ENCODE results near the gene LTB4R2. TPM values are rescaled to one million over a fixed set of nuclear protein-coding genes. Genes with fewer than 3 reads are reported as not detected.

The LTB4R2 gene
- total RNA-seq, 2 donors from 2014 or later, result 21.5 to 23.4 TPM

GRCh38 chr14:24281636-24282035 is 28.3 kb upstream of the LTB4R2 start:
- ATAC-seq (replicated peaks in 1 of 2) (no peak), DNase-seq (no peak)
- Mint-ChIP-seq H3K9me3 (peaks cover 0 to 7% of the 10 kb centered on the region in 2 donors), H3K4me3 (no peak overlapping the region), H3K36me3 (ENCODE audit: insufficient read depth in 2 of 2) (peaks cover 3 to 4% of the 10 kb centered on the region in 2 donors), H3K27ac (no peak overlapping the region), H3K4me1 (ENCODE audit: low read depth) (peaks cover 51% of the 10 kb centered on the region), H3K27me3 (ENCODE audit: low read depth) (peaks cover 6% of the 10 kb centered on the region)

GRCh38 chr14:24282736-24283135 is 27.2 kb upstream of the LTB4R2 start:
- no peak overlapping the region for H3K27ac Mint-ChIP-seq
- no peak for DNase-seq

GRCh38 chr14:24283796-24284460 is 26.0 kb upstream of the LTB4R2 start:
- Mint-ChIP-seq H3K9me3 (no peaks in the 10 kb centered on the region), H3K36me3 (ENCODE audit: insufficient read depth in 2 of 2) (no peaks in the 10 kb centered on the region), H3K4me1 (ENCODE audit: low read depth) (peaks cover 49% of the 10 kb centered on the region), H3K27ac (no peak overlapping the region), H3K27me3 (ENCODE audit: low read depth) (peaks cover 6% of the 10 kb centered on the region), H3K4me3 (no peak overlapping the region)
- DNase-seq (no peak), ATAC-seq (replicated peaks in 1 of 2) (no peak)

More at GRCh38 chr14:24282736-24283135, 27.2 kb upstream of the LTB4R2 start:
- peaks cover 0 to 7% of the 10 kb centered on the region in 2 donors for H3K9me3 Mint-ChIP-seq
- H3K36me3 Mint-ChIP-seq (ENCODE audit: insufficient read depth in 2 of 2), result peaks cover 3 to 4% of the 10 kb centered on the region in 2 donors
- no peak for ATAC-seq (replicated peaks in 1 of 2)
- H3K4me3 Mint-ChIP-seq, result no peak overlapping the region
- H3K27me3 Mint-ChIP-seq (ENCODE audit: low read depth), result peaks cover 6% of the 10 kb centered on the region
- H3K4me1 Mint-ChIP-seq (ENCODE audit: low read depth), result peaks cover 49% of the 10 kb centered on the region

- ATAC-seq (replicated peaks in 1 of 2), result no peak
- Mint-ChIP-seq H3K4me1 (ENCODE audit: low read depth) (peaks cover 49% of the 10 kb centered on the region), H3K27ac (no peak overlapping the region), H3K27me3 (ENCODE audit: low read depth) (peaks cover 6% of the 10 kb centered on the region), H3K36me3 (ENCODE audit: insufficient read depth in 2 of 2) (no peaks in the 10 kb centered on the region), H3K9me3 (no peaks in the 10 kb centered on the region), H3K4me3 (no peak overlapping the region)
- DNase-seq, result no peak
Observed at GRCh38 chr14:24284501-24285035, 25.4 kb upstream of the LTB4R2 start.

- Mint-ChIP-seq H3K27ac (no peak overlapping the region), H3K27me3 (ENCODE audit: low read depth) (peaks cover 6% of the 10 kb centered on the region), H3K36me3 (ENCODE audit: insufficient read depth in 2 of 2) (peaks cover 0 to 4% of the 10 kb centered on the region in 2 donors), H3K4me3 (no peak overlapping the region), H3K4me1 (ENCODE audit: low read depth) (peaks cover 49% of the 10 kb centered on the region), H3K9me3 (no peaks in the 10 kb centered on the region)
- DNase-seq (no peak), ATAC-seq (replicated peaks in 1 of 2) (no peak)
Observed at GRCh38 chr14:24285351-24285750, 24.6 kb upstream of the LTB4R2 start.

GRCh38 chr14:24286996-24287395 is 22.9 kb upstream of the LTB4R2 start:
- no peaks in the 10 kb centered on the region for H3K9me3 Mint-ChIP-seq
- ATAC-seq (replicated peaks in 1 of 2) (no peak), DNase-seq (no peak)
- H3K27me3 Mint-ChIP-seq (ENCODE audit: low read depth), result peaks cover 6% of the 10 kb centered on the region
- H3K4me3 Mint-ChIP-seq, result no peak overlapping the region
- peaks cover 51% of the 10 kb centered on the region for H3K4me1 Mint-ChIP-seq (ENCODE audit: low read depth)
- H3K36me3 Mint-ChIP-seq (ENCODE audit: insufficient read depth in 2 of 2), result peaks cover 5 to 9% of the 10 kb centered on the region in 2 donors
- H3K27ac Mint-ChIP-seq, result no peak overlapping the region

GRCh38 chr14:24289649-24290280 is 20.2 kb upstream of the LTB4R2 start:
- Mint-ChIP-seq H3K36me3 (ENCODE audit: insufficient read depth in 2 of 2) (peaks cover 9 to 11% of the 10 kb centered on the region in 2 donors), H3K27ac (no peak overlapping the region), H3K9me3 (no peaks in the 10 kb centered on the region), H3K4me1 (ENCODE audit: low read depth) (peaks cover 54% of the 10 kb centered on the region), H3K4me3 (peak overlapping the region; percentile 42 to 59), H3K27me3 (ENCODE audit: low read depth) (peaks cover 6% of the 10 kb centered on the region)
- DNase-seq (peak; percentile 79 to 86), ATAC-seq (replicated peaks in 1 of 2) (peak; percentile 99)

- Mint-ChIP-seq H3K4me3 (no peak overlapping the region), H3K27ac (no peak overlapping the region)
- no peak for ATAC-seq (replicated peaks in 1 of 2)
Observed at GRCh38 chr14:24290746-24291145, 19.2 kb upstream of the LTB4R2 start.

GRCh38 chr14:24291446-24292117 is 18.4 kb upstream of the LTB4R2 start:
- H3K4me3 Mint-ChIP-seq, result no peak overlapping the region
- H3K4me1 Mint-ChIP-seq (ENCODE audit: low read depth), result peaks cover 62% of the 10 kb centered on the region
- DNase-seq (no peak), ATAC-seq (replicated peaks in 1 of 2) (no peak)
- H3K9me3 Mint-ChIP-seq, result no peaks in the 10 kb centered on the region
- peaks cover 10 to 18% of the 10 kb centered on the region in 2 donors for H3K36me3 Mint-ChIP-seq (ENCODE audit: insufficient read depth in 2 of 2)
- no peaks in the 10 kb centered on the region for H3K27me3 Mint-ChIP-seq (ENCODE audit: low read depth)
- H3K27ac Mint-ChIP-seq, result no peak overlapping the region

More at GRCh38 chr14:24290746-24291145, 19.2 kb upstream of the LTB4R2 start:
- Mint-ChIP-seq H3K36me3 (ENCODE audit: insufficient read depth in 2 of 2) (peaks cover 9 to 13% of the 10 kb centered on the region in 2 donors), H3K9me3 (no peaks in the 10 kb centered on the region), H3K4me1 (ENCODE audit: low read depth) (peaks cover 54% of the 10 kb centered on the region), H3K27me3 (ENCODE audit: low read depth) (peaks cover 6% of the 10 kb centered on the region)
- DNase-seq, result no peak

GRCh38 chr14:24292118-24292807 is 17.7 kb upstream of the LTB4R2 start:
- H3K4me3 Mint-ChIP-seq, result no peak overlapping the region
- peaks cover 65% of the 10 kb centered on the region for H3K4me1 Mint-ChIP-seq (ENCODE audit: low read depth)
- no peaks in the 10 kb centered on the region for H3K27me3 Mint-ChIP-seq (ENCODE audit: low read depth)
- no peaks in the 10 kb centered on the region for H3K9me3 Mint-ChIP-seq
- no peak for ATAC-seq (replicated peaks in 1 of 2)
- H3K27ac Mint-ChIP-seq, result no peak overlapping the region
- H3K36me3 Mint-ChIP-seq (ENCODE audit: insufficient read depth in 2 of 2), result peaks cover 12 to 20% of the 10 kb centered on the region in 2 donors
- DNase-seq, result no peak

- Mint-ChIP-seq H3K27me3 (ENCODE audit: low read depth) (no peaks in the 10 kb centered on the region), H3K9me3 (no peaks in the 10 kb centered on the region), H3K4me3 (no peak overlapping the region), H3K27ac (no peak overlapping the region), H3K4me1 (ENCODE audit: low read depth) (peaks cover 65% of the 10 kb centered on the region), H3K36me3 (ENCODE audit: insufficient read depth in 2 of 2) (peaks cover 12 to 20% of the 10 kb centered on the region in 2 donors)
- DNase-seq (no peak), ATAC-seq (replicated peaks in 1 of 2) (no peak)
Observed at GRCh38 chr14:24293525-24293924, 16.4 kb upstream of the LTB4R2 start.

- H3K4me1 Mint-ChIP-seq (ENCODE audit: low read depth), result peaks cover 57% of the 10 kb centered on the region
- no peaks in the 10 kb centered on the region for H3K9me3 Mint-ChIP-seq
- H3K4me3 Mint-ChIP-seq, result peak overlapping the region; percentile 49 to 57
- peak overlapping the region; percentile 57 for H3K27ac Mint-ChIP-seq
- peaks cover 8 to 11% of the 10 kb centered on the region in 2 donors for H3K36me3 Mint-ChIP-seq (ENCODE audit: insufficient read depth in 2 of 2)
- DNase-seq, result peak; percentile 80 to 82
- peak; percentile 84 for ATAC-seq (replicated peaks in 1 of 2)
- no peaks in the 10 kb centered on the region for H3K27me3 Mint-ChIP-seq (ENCODE audit: low read depth)
Observed at GRCh38 chr14:24296341-24297157, 13.4 kb upstream of the LTB4R2 start.
